Brain microvascular endothelial cell (primary cell): ENCODE results near the gene CUL3.

ENCODE experiments used
- DNase-seq: peaks from one replicate; pipeline ENCODE4 v3.0.0-alpha.2; 2020
- H3K27ac ChIP-seq: fragments of 250-450 bp; sonication (Bioruptor Pico); 2 replicates; pipeline ENCODE4 v1.5.1; 2020; ENCODE audit warnings: mild to moderate bottlenecking, moderate library complexity
- H3K27me3 ChIP-seq: fragments of 250-450 bp; sonication (Bioruptor Pico); replicated peaks from 2 replicates; pipeline ENCODE4 v1.5.1; 2020; ENCODE audit warnings: mild to moderate bottlenecking
- H3K36me3 ChIP-seq: fragments of 250-450 bp; sonication (Bioruptor Pico); replicated peaks from 2 replicates; pipeline ENCODE4 v1.5.1; 2020; ENCODE audit warnings: mild to moderate bottlenecking
- H3K4me3 ChIP-seq: 2 replicates; pipeline ENCODE4 v1.5.1; 2011; ENCODE audit warnings: low read depth, mild to moderate bottlenecking, control low read depth, low read length, moderate library complexity
- in situ Hi-C: cut with HindIII; loops from 2 replicates; pipeline ENCODE4 v1.10.0; 2017; ENCODE audit warnings: low sequenced_read_pairs, low pct_ligation_motif_present
- TF ChIP-seq, protein P1 (sequence below): IDR thresholded peaks from 2 replicates; pipeline ENCODE4 v1.5.1; 2011; ENCODE audit warnings: low read depth, mild to moderate bottlenecking, moderate library complexity, low read length, control low read depth, inconsistent platforms; ENCODE audit errors: missing control alignments

CUL3 gene

DNA sequence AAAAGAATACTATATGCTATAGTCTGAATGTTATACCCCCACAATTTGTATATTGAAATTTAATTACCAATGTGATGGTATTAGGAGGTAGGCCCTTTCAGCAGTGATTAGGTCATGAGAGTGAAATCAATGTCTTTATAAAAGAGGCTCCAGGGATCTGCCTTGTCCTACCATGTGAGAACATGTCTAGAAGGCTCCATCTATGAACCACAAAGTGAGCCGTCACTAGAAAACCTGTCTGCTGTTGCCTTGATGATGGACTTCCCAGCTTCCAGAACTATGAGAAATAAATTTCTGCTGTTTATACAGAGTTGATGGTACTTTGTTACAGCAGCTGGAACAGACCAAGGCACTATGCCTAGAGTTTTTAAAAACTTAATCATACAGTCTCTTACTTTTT, 136.9 kb downstream of the CUL3 start:
- TF ChIP-seq, protein P1, sequence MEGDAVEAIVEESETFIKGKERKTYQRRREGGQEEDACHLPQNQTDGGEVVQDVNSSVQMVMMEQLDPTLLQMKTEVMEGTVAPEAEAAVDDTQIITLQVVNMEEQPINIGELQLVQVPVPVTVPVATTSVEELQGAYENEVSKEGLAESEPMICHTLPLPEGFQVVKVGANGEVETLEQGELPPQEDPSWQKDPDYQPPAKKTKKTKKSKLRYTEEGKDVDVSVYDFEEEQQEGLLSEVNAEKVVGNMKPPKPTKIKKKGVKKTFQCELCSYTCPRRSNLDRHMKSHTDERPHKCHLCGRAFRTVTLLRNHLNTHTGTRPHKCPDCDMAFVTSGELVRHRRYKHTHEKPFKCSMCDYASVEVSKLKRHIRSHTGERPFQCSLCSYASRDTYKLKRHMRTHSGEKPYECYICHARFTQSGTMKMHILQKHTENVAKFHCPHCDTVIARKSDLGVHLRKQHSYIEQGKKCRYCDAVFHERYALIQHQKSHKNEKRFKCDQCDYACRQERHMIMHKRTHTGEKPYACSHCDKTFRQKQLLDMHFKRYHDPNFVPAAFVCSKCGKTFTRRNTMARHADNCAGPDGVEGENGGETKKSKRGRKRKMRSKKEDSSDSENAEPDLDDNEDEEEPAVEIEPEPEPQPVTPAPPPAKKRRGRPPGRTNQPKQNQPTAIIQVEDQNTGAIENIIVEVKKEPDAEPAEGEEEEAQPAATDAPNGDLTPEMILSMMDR = no peak

DNA sequence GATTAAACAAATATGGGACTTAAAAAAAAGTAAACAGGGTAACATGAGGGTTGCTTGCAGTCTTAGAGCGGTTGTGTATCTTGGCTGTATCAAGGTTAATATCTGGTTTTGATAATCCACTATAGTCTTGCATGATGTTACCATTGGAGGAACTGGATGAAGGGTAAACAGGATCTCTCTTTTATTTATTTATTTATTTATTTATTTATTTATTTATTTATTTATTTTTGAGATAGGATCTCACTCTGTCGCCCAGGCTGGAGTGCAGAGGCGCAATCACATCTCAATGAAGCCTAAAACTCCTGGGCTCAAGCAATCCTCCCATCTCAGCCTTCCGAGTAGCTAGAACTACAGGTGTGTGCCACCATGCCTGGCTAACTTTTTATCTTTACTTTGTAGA, 140.4 kb downstream of the CUL3 start:
- TF ChIP-seq, protein P1 = no peak
- in situ Hi-C loops = no loop called here
- no peak overlapping the region for H3K4me3 ChIP-seq
- no peaks in the 10 kb centered on the region for H3K36me3 ChIP-seq
- no peak overlapping the region for H3K27ac ChIP-seq
- H3K27me3 ChIP-seq = no peaks in the 10 kb centered on the region
- no peak for DNase-seq

More for the DNA sequence above, 136.9 kb downstream of the CUL3 start:
- in situ Hi-C loops = no loop called here
- H3K27ac ChIP-seq = no peak overlapping the region
- no peaks in the 10 kb centered on the region for H3K27me3 ChIP-seq
- no peak for DNase-seq
- H3K36me3 ChIP-seq = no peaks in the 10 kb centered on the region
- no peak overlapping the region for H3K4me3 ChIP-seq

GRCh38 chr2:224444021-224444420, 141.1 kb downstream of the CUL3 start:
- TF ChIP-seq, protein P1 = no peak
- H3K27me3 ChIP-seq = no peaks in the 10 kb centered on the region
- H3K4me3 ChIP-seq = no peak overlapping the region
- in situ Hi-C loops = no loop called here
- no peak overlapping the region for H3K27ac ChIP-seq
- no peaks in the 10 kb centered on the region for H3K36me3 ChIP-seq
- DNase-seq = no peak

DNA sequence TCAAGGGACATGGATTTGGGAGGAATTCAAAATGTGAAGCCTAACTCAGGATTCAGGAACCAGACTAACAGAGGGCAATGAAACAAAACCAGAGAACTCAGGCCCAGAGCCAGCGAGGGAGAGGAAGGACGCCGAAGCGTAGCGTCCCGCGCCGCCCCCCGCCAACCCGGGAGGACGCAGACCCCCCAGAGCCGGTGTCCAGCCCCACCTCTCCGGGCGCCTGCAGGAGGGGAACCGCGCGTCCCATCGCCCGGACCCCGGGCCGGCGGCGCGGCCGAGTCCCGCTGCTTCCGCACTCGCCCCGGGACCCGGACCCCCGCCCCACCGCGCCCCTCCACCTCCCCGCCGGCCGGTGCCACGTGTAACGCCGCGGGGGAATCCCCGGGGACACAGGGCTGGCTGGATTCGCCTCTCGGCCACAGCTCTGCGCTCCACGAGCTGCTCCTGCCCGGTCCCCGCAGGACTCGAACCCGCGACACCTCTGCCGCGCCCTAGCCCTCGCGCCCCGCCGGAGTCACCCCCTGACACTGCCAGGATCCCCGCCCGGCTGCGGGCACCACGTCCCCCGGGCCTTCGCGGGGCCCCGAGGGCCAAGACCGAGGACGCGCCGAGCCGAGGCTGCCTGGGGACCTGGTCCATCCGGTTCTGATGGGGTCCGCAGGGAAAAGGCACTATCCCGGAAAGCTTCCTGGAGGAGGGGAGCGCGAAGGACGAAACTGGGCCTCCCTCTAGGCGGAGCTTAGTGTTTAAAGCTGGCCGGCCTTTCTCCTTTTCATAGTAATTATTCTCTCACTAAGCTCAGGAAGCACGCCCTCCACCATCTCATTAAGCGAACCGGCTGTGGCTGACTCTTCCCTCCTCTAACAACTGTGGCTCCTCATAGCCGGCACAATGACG, 142.8 kb downstream of the CUL3 start:
- Histone ChIP-seq H3K4me3 (peak overlapping the region; percentile 64), H3K27me3 (no peaks in the 10 kb centered on the region), H3K27ac (no peak overlapping the region), H3K36me3 (no peaks in the 10 kb centered on the region)
- no peak for DNase-seq
- in situ Hi-C loops = no loop called here
- TF ChIP-seq, protein P1 = no peak

- H3K36me3 ChIP-seq = no peaks in the 10 kb centered on the region
- no peak overlapping the region for H3K4me3 ChIP-seq
- no peak overlapping the region for H3K27ac ChIP-seq
- H3K27me3 ChIP-seq = no peaks in the 10 kb centered on the region
- in situ Hi-C loops = no loop called here
- TF ChIP-seq, protein P1 = no peak
- DNase-seq = no peak
Observed at GRCh38 chr2:224440988-224441387, 144.2 kb downstream of the CUL3 start.
